Fibroblast of skin of abdomen (primary cell): ENCODE data around the gene AP2A1.
"Not testable (repeated sequence)": the region's sequence is repeated elsewhere in the genome, so short reads cannot be mapped to it uniquely, and the experiment has no call there.

Experiments
- DNase-seq: peaks from one replicate; pipeline ENCODE4 v3.0.0-alpha.2; 2013

Gene AP2A1

GRCh38 chr19:49812997-49813861, 46.4 kb downstream of the AP2A1 start, which contains the start of gene FUZ:
Gene FUZ, minus strand, starts transcription at chr19:49813292. Its CDS starts 186 bp downstream, at chr19:49813106.
- peak; percentile 99 for DNase-seq

DNA sequence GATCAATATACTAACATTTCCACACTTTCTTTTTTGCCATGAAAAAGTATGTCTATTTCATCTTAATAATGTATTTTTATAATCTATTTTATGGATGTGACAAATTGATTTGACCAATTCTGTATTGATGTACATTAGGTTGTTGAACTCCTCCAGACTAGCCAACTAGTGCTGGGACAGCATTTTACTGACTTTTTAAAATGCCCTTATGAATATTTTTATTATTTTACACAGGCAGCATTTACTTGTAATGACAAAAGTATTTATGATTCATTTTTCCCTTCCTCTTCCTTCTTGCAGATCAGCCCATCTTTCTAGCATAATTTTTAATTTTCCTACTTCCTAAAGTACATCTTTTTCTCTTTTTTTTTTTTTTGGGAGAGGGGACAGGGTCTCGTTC, 47.2 kb downstream of the AP2A1 start:
- DNase-seq, result no peak

- DNase-seq, result no peak
Observed at GRCh38 chr19:49816590-49816989, 49.8 kb downstream of the AP2A1 start.

DNA sequence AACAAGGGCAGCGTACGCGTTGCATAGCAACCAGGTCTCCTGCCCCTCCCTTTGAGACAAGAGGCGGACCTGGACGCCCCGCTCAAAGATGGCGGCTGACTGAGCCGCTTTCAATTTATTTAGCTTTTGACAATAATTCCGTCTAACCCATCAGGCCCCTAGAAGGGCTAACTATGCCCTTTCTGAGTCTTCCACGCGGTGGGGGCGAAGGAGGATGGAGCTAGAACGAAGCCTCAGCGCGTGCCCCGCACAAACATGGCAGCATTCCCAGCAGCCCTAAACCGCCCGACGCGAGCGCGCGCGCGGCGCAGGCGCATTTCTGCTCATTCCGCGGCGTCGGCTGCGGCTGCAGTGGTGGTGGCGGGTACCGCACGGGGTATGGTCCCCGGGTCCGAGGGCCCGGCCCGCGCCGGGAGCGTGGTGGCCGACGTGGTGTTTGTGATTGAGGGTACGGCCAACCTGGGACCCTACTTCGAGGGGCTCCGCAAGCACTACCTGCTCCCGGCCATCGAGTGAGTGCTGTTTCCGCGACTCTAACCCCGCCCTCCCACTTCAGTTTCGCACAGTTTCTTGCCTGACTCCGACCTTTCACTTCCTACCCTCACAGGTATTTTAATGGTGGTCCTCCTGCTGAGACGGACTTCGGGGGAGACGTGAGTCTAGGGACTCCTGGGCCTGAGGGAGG, 51.3 kb downstream of the AP2A1 start, which contains the start of gene MED25:
Gene MED25 (plus strand): TSS at position 326 of the 685 bp plus-strand sequence. CDS start 53 bp downstream, at position 379.
- peak; percentile 81 for DNase-seq

DNA sequence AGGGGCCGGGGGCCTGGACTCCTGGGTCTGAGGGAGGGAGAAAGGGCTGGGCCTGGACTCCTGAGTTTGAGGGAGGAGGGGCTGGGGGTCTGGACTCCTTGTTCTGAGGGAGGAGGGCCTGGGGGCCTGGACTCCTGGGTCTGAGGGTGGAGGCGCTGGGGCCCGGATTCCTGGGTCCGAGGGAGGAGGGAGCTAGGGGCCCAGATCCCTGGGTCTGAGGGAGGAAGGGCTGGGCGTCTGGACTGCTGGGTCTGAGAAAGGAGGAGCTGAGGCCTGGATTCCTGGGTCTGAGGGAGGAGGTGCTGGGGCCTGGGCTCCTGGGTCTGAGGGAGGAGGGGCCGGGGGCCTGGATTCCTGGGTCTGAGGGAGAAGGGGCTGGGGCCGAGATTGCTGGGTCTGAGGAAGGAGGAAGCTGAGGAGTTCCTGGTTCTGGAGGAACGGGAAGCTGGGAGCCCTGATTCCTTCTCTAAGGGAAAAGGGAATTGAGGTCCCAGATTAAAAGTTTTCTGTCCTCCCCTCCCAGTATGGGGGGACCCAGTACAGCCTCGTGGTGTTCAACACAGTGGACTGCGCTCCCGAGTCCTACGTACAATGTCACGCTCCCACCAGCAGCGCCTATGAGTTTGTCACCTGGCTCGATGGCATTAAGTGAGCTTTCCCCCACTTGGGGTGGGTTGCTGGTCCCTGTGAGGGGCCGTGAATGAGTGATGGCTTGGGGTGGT, 52.0 kb downstream of the AP2A1 start:
- no peak for DNase-seq

DNA sequence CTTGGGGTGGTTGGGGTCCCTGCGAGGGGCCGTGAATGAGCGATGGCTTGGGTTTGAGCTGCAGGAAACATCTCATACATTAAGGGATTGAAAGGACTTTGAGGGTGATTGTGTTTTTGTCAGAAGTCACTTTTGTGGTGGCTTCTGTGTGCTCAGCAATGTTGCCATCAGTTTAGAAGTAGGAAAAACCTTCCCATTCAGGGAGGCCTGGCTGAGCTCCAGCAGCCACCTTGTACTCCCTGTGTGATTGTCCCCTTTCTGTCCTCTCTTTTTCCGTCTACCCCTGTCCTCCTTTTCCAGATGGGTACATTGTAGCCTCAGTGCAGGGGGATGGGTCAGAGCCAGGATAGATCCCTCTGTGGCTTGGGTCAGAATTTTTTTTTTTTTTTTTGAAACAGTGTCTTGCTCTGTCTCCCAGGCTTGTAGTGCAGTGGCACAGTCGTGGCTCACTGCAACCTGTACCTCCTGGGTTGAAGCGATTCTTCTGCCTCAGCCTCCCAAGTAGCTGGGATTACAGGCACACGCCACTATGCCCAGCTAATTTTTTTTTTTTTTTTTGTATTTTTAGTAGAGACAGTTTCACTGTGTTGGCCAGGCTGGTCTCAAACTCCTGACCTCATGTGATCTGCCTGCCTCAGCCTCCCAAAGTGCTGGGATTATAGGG, 52.8 kb downstream of the AP2A1 start:
- not testable (repeated sequence) for DNase-seq

GRCh38 chr19:49820125-49820524, 53.3 kb downstream of the AP2A1 start:
- DNase-seq, result no peak

GRCh38 chr19:49823472-49823871, 56.7 kb downstream of the AP2A1 start:
- no peak for DNase-seq

DNA sequence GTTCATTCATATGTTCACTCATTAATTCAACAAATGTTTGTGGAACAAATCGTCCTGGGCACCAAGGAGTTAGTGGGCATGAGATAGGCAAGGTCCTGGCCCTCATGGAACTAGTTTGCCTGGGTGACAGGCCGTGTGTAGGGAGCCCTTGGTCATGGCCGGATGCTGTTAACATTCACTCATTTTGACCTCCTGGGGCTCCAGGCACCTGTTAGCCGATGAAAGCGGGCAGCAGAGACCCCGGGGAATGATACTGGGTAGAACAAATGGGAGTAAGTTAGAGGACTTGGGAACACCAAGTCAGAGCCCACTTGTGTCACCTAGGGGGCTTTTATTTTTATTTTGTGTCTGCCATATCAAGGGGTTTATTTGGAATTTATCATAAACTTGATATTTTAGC, 57.9 kb downstream of the AP2A1 start:
- no peak for DNase-seq

GRCh38 chr19:49827034-49827433, 60.2 kb downstream of the AP2A1 start:
- DNase-seq, result no peak

- no peak for DNase-seq
Observed at GRCh38 chr19:49829200-49829599, 62.4 kb downstream of the AP2A1 start.

GRCh38 chr19:49829721-49830120, 62.9 kb downstream of the AP2A1 start:
- no peak for DNase-seq

DNA sequence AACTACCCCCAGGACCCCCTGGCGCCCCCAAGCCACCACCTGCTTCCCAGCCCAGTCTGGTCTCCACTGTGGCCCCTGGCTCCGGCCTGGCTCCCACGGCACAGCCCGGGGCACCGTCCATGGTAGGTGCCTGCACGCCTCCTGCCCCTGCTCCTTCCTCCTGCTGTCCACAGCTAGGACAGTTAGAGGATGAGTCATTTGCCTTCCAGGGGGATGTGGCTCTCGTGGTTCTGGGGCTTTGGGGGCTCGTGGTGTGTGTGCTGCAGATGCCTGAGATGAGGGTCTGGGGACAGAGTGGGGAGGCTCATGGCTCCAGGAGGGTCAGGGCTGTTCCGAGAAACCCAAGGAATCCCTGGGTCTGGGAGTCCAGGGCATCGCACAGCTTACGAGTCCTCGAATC, 64.0 kb downstream of the AP2A1 start:
- DNase-seq, result no peak

DNA sequence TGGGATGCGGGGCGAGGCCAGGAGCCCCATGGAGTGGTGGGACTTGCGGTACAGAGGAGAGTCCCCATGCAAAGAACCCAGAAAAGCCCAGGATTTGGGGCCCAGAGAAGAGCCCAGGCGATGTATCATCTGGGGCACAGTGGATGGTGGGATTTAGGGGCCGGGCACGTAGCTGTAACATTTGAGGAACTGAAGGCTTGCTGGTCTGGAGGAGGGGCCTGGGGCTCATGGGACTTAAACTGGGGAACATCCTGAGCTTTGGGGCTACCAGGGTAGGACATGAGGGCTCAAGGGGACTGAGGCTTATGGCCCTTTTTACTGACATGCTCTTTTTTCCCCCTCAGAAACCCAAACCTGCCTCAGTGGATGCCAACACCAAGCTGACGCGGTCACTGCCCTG, 64.8 kb downstream of the AP2A1 start:
- DNase-seq, result no peak

- no peak for DNase-seq
Observed at GRCh38 chr19:49832556-49832955, 65.8 kb downstream of the AP2A1 start.

GRCh38 chr19:49833599-49833998, 66.8 kb downstream of the AP2A1 start:
- no peak for DNase-seq

GRCh38 chr19:49835562-49835961, 68.8 kb downstream of the AP2A1 start:
- DNase-seq, result no peak

GRCh38 chr19:49836176-49837008, 69.6 kb downstream of the AP2A1 start:
- DNase-seq, result no peak

DNA sequence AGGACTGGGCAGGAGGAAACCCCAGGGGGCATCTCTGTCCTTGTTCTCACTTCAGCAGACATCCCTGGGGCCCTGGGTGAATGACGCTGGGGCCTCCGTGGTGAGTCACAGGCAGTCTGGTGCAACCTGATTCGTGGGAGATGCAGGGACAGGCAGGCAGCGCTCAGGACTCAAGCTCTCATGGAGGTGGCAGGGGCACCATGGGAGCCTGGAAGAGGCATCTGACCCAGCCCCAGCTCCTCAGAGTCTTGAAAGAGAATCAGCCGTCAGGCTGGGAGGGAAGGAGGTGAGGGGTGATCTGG, 70.2 kb downstream of the AP2A1 start:
- DNase-seq, result no peak

DNA sequence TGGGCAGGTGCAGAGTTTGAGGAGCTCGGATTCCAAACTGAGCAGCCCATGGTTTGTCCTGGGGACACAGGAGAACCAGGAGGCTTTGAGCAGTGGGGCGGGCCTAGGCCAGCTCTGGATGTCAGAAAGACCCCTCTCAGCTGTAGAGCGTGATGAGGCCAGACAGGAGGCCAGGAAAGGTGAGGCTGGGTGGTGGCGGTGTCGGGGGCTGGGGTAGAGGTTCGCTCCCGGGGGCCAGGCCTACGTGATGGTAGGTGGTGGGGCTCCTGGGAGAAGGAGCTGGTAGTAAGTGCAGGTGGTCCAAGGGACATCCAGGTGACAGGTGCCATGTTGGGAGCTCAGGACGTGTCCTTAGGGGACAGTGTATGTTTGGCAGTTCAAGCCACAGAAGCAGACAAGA, 70.6 kb downstream of the AP2A1 start:
- no peak for DNase-seq

DNA sequence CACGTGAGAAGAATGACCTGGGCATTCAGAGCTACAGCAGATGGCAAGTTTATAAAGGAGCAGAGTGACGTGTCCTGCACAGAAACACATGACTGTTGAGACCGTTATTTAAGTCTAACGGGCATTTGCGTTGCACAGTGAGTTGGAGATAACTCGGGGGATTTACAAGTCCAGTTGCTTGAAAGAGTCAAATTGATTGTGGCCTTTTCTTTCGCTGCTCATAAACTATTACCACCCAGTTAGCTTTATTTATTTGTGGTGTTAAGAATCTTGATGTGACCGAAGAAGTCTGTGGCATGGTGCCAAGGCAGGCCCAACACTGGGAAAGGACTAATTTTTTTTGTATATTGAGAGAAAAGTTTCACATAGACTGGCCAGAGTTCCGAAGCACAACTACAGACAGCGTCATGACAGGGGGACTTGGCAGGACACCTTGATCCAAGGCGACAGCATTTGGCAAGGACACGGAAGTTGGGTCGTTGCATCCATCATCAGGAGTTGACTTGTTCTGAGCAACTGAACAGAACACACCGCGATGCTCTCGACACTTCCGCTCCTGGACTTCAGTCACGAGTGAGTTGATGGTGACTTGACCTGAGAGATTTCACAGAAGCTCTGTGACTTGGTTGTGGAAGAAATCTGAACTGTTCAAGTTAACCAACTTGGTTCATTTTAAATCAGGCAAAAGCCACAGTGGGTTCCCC, 72.2 kb downstream of the AP2A1 start:
- no peak for DNase-seq
